Measurements from ENCODE around the gene MGAT4A.

GRCh38 chr2:98606431-98606830 is 124.5 kb downstream of the MGAT4A start:
- TF ChIP-seq CTCF (IDR thresholded peaks at IDR 0.05) (no peak), EZH2 (IDR thresholded peaks at IDR 0.05; ENCODE audit: borderline replicate concordance, insufficient read depth, low read depth, low read length, poor library complexity, severe bottlenecking) (no peak)
